Endometrial microvascular endothelial cells (primary cell): Measurements from ENCODE around the gene SLC8A3. TPM values are rescaled to one million over a fixed set of nuclear protein-coding genes. Genes with fewer than 3 reads are reported as not detected.

ENCODE experiments used
- in situ Hi-C: cut with HindIII; loops from 2 replicates; pipeline ENCODE4 v1.10.0; 2017; ENCODE audit warnings: low sequenced_read_pairs, low pct_unique_long_range_greater_than_20kb; ENCODE audit errors: inconsistent ontology term
- total RNA-seq: library from RNA; depleted of rRNA; stranded (reverse); fragments of >200 nt; gene quantifications from one replicate; pipeline ENCODE4 v1.2.3, GENCODE V29; 2015; ENCODE audit errors: inconsistent ontology term

Gene SLC8A3
- total RNA-seq, 1 donor from 2014 or later, result not detected

GRCh38 chr14:70180718-70181117 lies 8.0 kb downstream of the SLC8A3 start:
- in situ Hi-C loops, result no loop called here

GRCh38 chr14:70177081-70177800 lies 11.5 kb downstream of the SLC8A3 start:
- in situ Hi-C loops, result no loop called here

GRCh38 chr14:70173569-70173968 lies 15.2 kb downstream of the SLC8A3 start:
- in situ Hi-C loops, result no loop called here

- in situ Hi-C loops, result no loop called here
These were observed 17.0 kb downstream of the SLC8A3 start for GRCh38 chr14:70171726-70172125.

- in situ Hi-C loops, result no loop called here
These were observed 17.8 kb downstream of the SLC8A3 start for GRCh38 chr14:70170976-70171375.

- in situ Hi-C loops, result no loop called here
These were observed 20.3 kb downstream of the SLC8A3 start for GRCh38 chr14:70168406-70168805.

GRCh38 chr14:70166530-70167203 lies 22.1 kb downstream of the SLC8A3 start:
- in situ Hi-C loops, result no loop called here

- in situ Hi-C loops, result no loop called here
These were observed 26.4 kb downstream of the SLC8A3 start for GRCh38 chr14:70162358-70162757.

- in situ Hi-C loops, result no loop called here
These were observed 32.2 kb downstream of the SLC8A3 start for GRCh38 chr14:70156592-70156991.

GRCh38 chr14:70152704-70153103 lies 36.0 kb downstream of the SLC8A3 start:
- in situ Hi-C loops, result no loop called here

GRCh38 chr14:70152081-70152480 lies 36.7 kb downstream of the SLC8A3 start:
- in situ Hi-C loops, result no loop called here

- in situ Hi-C loops, result no loop called here
These were observed 39.1 kb downstream of the SLC8A3 start for GRCh38 chr14:70149596-70150165.

- in situ Hi-C loops, result no loop called here
These were observed 39.7 kb downstream of the SLC8A3 start for GRCh38 chr14:70148911-70149595.

- in situ Hi-C loops, result no loop called here
These were observed 40.4 kb downstream of the SLC8A3 start for GRCh38 chr14:70148351-70148750.

- in situ Hi-C loops, result no loop called here
These were observed 44.7 kb downstream of the SLC8A3 start for GRCh38 chr14:70144046-70144445.

GRCh38 chr14:70143306-70143705 lies 45.4 kb downstream of the SLC8A3 start:
- in situ Hi-C loops, result no loop called here

- in situ Hi-C loops, result no loop called here
These were observed 48.1 kb downstream of the SLC8A3 start for GRCh38 chr14:70140614-70141013.

- in situ Hi-C loops, result no loop called here
These were observed 49.4 kb downstream of the SLC8A3 start for GRCh38 chr14:70139384-70139783.

GRCh38 chr14:70137788-70138187 lies 51.0 kb downstream of the SLC8A3 start:
- in situ Hi-C loops, result no loop called here

- in situ Hi-C loops, result no loop called here
These were observed 55.3 kb downstream of the SLC8A3 start for GRCh38 chr14:70133461-70133860.
